Raji (cell line): Measurements from ENCODE around the gene YIPF1.

Experiments
- POLR2A ChIP-seq: IDR thresholded peaks from 2 replicates; pipeline ENCODE4 v1.6.1; 2011; ENCODE audit warnings: low read depth, low read length, control low read depth; ENCODE audit not compliant: insufficient read depth

Gene YIPF1

DNA sequence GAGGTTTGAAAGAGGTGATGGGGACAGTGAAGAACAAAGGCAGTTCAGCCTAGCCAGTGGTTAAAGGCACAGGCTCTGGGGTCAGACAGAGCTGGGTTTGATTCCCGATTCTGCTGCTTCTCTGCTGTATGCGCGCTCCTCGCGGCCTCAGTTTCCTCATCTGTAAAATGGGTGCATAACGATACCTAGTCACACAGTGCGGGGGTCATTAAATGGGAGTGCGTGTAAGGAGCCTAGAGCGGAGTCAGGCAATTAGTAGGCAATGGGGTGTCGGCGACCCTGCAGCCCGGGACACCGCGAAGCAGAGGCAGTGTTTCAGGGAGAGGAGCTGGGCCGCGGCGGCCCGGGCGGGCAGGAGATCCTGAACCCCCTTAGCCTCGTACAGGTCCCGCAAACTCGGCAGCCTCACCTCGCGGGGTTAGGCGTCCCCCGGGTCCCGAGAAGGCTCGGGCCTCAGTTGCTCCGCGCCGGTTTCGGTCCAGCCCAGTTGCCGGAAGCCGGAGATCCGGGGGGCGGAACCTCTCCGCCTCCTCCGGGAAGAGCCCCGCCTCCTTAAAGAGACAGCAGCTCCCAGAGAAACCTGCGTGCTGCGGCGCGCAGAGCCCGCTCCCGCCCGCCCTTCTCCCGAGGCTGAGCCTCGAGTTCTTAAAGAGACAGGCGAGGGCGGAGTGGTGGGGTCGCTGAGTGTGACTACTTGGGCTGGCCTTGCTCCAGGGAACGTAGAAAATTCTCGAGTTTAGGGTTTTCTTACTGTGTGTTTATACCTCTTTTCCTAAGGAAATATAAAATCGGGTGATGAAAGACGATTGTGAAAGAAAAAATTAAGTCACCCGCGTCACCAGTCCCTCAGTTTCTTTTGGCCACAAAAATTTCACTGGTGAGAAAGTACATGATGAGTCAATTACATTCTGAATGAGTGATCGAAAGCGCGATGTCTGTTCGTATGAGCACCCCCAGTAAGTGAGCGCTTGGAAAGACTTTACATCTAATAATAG is at the start of gene YIPF1:
Gene YIPF1, minus strand, starts transcription at position 494 of the 995 bp plus-strand sequence. CDS start 860 bp downstream, outside the sequence.
- peak; percentile 69 for TF ChIP-seq POLR2A

DNA sequence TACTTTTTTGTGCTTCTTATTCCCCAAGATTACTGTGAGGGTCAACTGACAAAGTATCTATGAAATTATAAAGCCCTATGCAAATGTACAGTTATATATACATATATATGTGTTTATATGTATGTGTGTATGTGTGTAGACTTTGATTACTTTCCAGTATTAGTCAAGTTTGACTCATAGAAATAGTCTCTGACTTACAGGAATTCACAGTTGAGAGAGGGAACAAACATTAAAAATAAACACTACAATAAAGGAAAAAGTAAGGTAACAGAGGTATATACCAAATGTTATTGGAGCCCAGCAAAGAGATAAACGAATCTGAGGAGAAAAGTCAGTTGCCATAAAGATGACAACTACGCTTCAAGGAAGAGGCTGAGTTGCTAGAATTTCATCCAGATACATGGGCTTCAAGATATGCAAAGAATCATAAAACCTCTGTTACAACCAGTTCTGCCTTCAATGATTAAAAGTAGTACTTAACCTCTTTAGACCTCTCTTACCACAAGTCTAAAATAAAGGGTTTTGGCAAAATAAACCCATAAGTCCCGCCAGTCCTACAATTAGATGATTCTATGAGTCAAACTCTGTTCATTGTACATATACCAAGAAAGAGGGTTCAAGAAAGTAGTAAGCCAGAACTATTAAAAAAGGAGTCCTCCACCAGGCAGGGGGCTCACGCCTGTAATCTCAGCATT is 48.7 kb upstream of the YIPF1 start:
- TF ChIP-seq POLR2A = no peak

DNA sequence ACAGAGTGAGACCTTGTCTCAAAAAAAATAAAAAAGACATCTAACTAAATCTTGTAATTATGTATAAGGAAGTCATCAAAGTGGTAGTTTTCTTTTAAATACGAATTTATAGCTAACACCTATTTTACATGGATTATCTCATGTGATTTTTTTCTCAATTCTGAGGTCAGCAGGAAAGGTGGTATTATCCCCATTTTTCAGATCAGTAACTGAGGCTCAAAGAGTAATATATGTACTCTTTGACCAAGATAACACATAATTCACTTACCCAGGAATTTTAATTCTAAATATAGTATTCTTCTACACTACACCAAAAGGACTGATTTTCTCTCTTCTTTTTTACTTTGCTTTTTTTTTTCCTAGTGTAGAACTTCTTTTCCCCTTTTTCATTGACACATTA is 46.8 kb upstream of the YIPF1 start:
- TF ChIP-seq POLR2A = no peak

DNA sequence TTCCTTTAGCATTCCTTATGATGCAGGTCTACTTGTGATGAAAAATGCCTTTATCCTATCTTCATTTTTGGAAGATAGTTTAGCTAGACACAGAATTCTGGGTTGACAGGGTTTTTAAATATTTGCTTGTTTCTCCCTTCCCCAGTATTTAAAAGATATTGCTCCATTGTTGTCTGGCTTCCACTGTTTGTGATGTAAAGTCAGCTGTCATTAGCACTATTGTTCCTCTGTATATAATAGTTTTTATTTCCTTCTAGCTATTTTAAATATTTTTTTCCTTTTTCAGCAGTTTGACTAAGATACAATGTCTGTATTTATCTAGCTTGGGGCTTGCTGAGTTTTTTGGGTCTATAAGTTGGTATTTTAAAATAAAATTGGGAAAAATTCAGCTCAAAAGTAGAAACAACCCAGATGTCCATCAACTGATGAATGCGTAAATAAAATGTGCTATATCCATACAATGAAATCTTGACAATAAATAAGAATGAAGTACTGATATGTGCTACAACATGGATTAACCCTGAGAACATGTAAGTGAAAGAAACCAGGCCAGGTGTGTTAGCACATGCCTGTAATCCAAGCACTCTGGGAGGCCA is 44.7 kb upstream of the YIPF1 start:
- no peak for TF ChIP-seq POLR2A

DNA sequence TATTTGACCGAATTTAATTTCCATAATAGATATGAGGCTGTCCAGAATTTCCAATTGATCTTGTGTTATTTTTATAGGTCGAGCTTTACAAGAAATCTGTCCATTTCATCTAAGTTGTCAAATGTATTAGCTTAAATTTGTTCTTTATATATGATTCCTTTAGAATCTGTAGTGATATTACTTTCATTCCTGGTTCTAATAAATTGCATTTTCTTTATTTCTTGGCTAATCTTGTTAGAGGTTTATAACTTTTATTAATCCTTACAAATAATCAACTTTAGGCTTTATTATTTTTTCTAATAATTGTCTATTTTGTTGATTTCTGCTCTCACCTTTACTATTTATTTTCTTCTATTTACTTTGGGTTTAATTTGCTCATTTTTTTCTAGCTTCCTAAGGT is 41.9 kb upstream of the YIPF1 start:
- TF ChIP-seq POLR2A = no peak

DNA sequence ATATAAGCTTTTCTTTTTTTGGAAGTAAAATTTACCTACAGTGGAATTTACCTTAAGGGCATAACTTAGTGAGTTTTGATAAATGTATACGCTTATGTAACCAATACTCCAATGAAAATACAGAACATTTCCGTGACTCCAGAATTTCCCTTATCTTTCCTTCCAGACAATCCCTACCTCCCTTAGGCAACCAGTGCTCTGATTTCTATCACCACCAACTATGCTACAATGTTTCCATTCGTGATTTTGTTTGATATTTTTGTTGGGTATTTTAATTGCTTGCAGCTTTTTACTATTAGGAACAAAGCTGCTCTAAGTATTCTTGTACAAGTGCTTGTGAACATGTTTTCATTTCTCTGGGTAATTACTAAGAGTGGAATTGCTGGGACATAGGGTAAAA is 41.3 kb upstream of the YIPF1 start:
- no peak for TF ChIP-seq POLR2A

DNA sequence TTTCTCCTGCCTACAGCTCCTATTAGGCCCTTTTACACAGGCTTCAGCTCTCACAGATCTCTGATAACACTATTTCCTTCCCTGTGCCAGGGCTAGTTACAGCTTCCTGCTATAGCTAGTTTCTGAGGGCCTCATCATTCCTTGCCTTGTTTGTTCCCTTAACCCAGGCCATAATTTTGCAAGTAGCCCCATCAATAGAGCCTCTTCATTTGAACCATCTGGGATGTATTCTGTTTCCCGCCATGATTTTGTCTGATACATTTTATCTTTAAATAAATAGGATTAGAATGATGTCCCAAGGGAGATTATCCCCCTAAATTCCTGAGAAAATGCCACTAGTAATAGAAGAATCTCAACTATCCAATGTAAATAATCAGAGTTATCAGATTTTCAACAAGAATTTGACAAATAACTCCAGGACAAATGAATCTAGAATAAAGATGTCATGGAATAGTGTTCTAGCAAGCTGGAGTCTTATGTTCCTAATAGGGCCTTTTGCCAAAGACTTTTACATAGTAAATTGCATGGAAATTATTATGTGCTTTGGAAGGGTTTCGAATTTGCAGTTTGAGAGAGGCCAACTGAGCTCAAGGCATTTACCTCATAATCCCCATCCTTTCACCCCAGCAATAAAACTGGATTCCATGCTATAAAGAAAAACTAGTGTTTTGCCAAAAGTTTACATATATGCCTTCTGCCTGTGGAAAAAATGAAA is 39.8 kb upstream of the YIPF1 start:
- TF ChIP-seq POLR2A = no peak

DNA sequence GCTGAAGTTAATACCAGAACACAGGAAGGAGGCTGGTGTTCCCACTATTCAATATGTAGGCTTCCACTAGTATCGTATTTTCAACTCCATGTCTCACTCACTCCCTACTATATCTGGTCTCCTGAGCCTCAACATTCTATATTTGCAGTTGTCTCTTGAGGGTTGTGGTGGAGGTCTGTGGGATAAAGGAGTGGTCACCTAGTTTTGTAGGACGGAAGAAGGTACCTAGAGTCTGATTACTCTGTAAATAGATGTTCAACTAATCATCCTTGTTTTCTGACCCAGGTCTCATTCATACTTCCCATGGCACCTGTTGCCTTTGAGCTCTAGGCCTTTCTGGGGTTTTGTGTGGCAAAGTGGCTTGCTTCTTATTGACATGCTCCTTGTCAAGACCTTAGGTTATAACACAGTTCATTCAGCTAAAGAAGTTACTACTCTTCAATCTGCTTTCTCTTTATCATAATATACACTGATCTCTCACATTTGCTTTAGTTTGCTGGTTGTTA is 37.8 kb upstream of the YIPF1 start:
- TF ChIP-seq POLR2A = no peak

DNA sequence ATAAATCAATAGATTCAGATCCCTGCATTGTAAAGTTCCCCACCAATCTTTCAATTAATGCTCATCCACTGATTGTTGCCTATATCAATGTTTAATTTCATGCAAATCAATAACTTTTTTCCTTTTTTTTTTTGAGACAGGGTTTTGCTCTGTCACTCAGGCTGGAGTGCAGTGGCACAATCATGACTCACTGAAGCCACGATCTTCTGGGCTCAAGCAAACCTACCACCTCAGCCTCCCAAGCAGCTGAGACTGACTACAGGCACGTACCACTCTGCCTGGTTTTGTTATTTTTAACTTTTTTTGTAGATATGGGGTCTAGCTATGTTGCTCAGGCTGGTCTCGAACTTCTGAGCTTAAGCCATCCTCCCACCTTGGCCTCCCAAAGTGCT is 30.1 kb upstream of the YIPF1 start:
- TF ChIP-seq POLR2A = no peak

DNA sequence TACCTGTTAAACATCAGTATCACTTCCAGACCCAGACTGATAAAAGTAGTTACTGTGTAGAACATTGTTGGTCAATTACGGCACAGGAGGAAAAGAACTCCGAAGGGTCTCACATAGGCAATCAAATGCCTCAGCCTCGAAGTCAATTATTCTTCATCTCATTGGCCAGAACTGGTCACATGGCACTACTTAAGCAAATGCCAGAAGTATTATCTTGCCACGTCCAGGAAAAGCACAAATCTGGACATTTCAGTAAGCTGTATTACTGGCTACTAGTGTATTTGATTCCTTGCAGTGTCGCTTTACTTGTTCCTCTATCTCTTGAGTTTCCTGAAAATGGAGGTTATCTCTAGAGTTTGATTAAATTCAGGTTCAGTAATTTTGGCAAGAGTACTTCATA is 28.7 kb upstream of the YIPF1 start:
- TF ChIP-seq POLR2A = no peak

DNA sequence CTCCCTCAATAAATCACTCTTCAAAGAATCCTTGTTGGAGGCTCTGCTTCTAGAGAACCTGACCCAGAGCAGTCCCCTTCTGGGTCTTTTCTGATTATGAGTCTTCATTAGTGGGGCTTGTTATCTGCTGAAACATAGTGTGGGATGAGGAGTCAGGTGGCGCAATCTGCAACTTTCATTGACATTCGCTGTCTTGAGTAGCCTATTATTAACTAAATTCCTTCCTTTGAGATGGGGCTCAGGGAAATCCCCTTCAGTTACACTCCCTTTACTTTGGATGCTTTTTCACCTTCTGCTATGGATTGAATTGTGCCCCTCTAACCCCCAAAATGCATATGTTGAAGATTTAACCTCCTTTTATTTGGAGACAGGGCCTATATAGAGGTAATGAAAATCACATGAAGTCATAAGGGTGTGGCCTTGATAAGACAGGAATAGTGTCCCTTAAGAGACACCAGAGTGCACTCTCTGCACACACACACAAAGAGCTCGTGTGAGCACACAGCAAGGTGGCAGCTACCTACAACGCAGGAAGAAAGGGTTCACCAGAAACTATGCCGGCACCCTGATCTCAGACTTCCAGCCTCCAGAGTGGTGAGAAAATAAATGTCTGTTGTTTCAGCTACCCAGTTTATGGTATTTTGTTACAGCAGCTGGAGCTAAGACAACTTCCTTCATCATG is 23.9 kb upstream of the YIPF1 start:
- TF ChIP-seq POLR2A = no peak

DNA sequence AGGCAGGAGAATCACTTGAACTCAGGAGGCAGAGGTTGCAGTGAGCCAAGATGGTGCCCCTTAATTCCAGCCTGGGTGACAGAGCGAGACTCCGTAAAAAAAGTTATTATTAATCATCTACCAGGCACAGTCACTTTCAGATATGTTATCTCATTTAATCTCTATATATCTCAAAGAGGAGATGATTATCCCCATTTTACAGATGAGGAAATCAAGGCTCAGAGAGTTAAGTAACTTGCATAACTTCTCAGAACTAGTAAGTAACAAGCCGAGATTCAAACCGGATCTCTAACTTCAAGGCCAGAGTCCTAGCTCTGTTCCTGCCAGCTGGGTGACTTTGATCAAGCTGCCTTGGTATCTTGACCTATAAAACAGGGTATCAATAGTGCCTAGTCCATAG is 21.8 kb upstream of the YIPF1 start:
- no peak for TF ChIP-seq POLR2A

DNA sequence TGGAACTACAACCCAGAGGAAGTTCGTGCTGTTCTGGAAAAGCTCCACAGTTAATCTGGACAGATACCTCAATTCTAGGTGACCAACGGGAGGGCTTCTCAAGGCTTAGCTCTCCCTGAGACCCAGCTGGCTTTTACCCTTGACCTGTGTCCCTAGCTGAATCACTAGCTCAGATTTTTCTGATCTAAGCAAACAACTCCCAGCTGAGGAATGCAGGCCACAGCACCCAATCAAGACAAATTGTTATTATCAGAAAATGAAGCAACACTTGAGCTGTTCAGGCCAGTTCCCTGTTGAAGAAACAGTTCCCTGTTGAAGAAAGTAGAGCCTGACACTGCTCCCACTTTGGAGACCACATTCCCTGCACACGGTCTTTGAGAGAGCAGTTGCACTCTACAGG is 20.3 kb upstream of the YIPF1 start:
- TF ChIP-seq POLR2A = no peak

DNA sequence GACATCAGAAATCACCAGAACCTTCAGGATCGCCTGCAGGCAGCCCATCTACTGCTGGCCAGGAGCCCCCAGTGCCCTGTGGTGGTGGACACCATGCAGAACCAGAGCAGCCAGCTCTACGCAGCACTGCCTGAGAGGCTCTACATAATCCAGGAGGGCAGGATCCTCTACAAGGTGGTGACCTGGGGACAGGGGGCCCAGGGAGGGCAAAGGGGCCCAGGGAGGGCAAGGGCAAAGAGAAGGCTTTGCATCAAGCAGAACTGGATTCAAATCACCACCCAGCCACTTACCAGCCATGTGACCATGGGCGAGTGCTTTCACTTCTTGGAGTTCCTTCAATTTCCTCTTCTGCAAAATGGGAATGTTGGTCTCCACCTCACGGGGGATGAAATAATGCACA is 16.5 kb upstream of the YIPF1 start:
- no peak for TF ChIP-seq POLR2A
